Measurements from ENCODE around the gene NUDT2. TPM values are rescaled to one million over a fixed set of nuclear protein-coding genes. Genes with fewer than 3 reads are reported as not detected.
"Not testable (repeated sequence)": the region's sequence is repeated elsewhere in the genome, so short reads cannot be mapped to it uniquely, and the experiment has no call there.

Gene NUDT2
- total RNA-seq, 4 donors from 2014 or later: 14.1 to 55.5 (median 25.4) TPM

DNA sequence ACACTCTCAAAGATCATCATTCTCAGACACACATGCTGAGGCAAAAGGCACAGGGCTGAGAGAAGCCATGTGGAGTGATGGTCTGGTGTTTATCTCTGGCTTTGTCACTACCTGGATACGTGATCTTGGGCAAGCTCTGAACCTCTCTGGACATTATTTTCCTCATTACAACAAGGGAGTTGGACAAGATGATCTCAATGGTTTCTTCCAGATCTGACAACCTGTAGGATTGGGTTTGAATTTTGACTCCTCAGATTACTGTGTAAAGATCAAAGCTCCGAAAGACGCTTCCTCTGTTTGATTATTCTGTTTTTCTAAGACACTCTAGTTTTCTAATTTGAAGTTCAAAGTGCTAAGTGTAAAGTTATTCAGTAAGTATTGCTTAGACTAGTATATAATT, 20.0 kb downstream of the NUDT2 start:
- Histone ChIP-seq H3K27me3 (no peaks in the 10 kb centered on the region), H3K27ac (no peak overlapping the region), H3K9me3 (no peaks in the 10 kb centered on the region), H3K4me3 (no peak overlapping the region), H3K36me3 (peaks cover 0 to 26% (median 0%) of the 10 kb centered on the region in 3 donors), H3K4me1 (peaks cover 0 to 18% (median 4%) of the 10 kb centered on the region in 4 donors)
- TF ChIP-seq EP300 (IDR thresholded peaks at IDR 0.05): no peak
- TF ChIP-seq POLR2A (IDR thresholded peaks at IDR 0.05): no peak
- TF ChIP-seq, protein P1, sequence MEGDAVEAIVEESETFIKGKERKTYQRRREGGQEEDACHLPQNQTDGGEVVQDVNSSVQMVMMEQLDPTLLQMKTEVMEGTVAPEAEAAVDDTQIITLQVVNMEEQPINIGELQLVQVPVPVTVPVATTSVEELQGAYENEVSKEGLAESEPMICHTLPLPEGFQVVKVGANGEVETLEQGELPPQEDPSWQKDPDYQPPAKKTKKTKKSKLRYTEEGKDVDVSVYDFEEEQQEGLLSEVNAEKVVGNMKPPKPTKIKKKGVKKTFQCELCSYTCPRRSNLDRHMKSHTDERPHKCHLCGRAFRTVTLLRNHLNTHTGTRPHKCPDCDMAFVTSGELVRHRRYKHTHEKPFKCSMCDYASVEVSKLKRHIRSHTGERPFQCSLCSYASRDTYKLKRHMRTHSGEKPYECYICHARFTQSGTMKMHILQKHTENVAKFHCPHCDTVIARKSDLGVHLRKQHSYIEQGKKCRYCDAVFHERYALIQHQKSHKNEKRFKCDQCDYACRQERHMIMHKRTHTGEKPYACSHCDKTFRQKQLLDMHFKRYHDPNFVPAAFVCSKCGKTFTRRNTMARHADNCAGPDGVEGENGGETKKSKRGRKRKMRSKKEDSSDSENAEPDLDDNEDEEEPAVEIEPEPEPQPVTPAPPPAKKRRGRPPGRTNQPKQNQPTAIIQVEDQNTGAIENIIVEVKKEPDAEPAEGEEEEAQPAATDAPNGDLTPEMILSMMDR (IDR thresholded peaks at IDR 0.05): no peak
- 95 to 99% methylated on average over 3 of the region's 3 CpGs for WGBS, 2 donors
- no peak for DNase-seq (ENCODE audit: low spot score in 2 of 2)

DNA sequence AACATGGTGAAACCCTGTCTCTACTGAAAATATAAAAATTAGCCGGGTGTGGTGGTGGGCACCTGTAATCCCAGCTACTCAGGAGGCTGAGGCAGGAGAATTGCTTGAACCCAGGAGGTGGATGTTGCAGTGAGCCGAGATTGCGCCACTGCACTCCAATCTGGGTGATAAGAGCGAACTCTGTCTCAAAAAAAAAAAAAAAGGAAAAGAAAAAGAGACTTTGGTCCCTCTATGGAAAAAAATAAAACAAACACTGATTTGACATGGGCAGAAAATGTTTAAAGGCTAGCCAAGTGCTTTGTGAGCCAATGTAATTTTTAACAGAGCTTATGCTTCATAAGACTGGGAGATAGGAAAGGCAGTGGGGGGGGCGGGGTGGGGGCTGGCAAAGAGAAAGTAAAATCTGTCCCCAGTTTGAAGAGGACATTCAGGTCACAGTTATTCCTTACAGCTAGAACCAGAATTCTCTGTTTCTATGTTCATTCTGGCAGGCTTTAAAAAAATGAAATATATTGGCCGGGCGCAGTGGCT, 22.8 kb downstream of the NUDT2 start:
- not testable (repeated sequence) for DNase-seq (ENCODE audit: low spot score in 2 of 2); H3K4me3 ChIP-seq; H3K27me3 ChIP-seq; H3K27ac ChIP-seq; H3K4me1 ChIP-seq
- peaks cover 0 to 21% (median 5%) of the 10 kb centered on the region in 4 donors for H3K9me3 ChIP-seq
- 95 to 96% methylated on average over 7 of the region's 7 CpGs for WGBS, 2 donors
- H3K36me3 ChIP-seq: peaks cover 0 to 35% (median 0%) of the 10 kb centered on the region in 3 donors

DNA sequence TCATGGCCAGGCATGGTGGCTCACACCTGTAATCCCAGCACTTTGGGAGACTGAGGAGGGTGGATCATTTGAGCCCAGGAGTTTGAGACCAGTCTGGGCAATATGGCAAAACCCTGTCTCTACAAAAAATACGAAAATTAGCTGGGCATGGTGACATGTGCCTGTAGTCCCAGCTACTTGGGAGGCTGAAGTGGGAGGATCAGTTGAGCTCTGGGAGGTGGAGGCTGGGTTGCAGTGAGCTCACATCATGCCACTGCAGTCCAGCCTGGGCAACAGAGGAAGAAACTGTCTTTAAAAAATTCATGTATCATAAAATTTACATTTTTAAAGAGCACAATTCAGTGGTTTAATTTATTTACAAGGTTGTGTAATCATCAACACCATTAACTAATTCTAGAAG, 23.6 kb downstream of the NUDT2 start:
- Histone ChIP-seq H3K36me3 (peaks cover 0 to 35% (median 0%) of the 10 kb centered on the region in 3 donors), H3K9me3 (peaks cover 0 to 22% (median 5%) of the 10 kb centered on the region in 4 donors)
- not testable (repeated sequence) for H3K27ac ChIP-seq; DNase-seq (ENCODE audit: low spot score in 2 of 2); H3K4me1 ChIP-seq; H3K4me3 ChIP-seq; H3K27me3 ChIP-seq
- 88 to 91% methylated on average over 1 of the region's 1 CpG for WGBS, 2 donors

DNA sequence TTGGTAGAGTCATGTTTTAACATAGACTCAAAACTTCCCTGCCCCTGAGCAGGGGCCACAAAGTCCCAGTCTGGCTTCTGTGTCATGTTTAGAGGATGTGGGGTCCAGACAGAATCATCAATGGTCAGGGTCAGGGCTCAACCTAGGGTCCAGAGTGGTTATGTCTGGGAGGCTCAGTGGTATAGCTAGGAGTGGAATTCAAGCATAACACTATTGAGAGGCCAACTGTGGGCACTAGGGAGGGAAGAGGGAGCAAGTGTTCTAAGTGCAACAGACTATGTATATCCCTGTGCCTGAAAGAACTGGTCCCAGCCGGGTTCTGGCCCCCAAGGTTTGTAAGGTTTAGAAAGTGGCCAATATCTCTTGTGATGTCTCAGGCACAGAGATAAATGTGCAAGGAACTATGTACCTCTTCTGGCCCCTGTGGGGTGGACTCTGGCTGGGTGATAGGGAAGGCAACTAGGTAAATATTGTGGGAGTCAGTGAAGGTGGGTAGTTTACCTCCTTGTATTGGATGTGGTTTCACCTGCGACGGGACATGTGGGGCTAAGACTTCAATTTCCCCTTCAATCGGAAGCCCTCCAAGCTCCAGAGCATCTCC, 33.3 kb downstream of the NUDT2 start:
- 81 to 98% methylated on average over 4 of the region's 4 CpGs for WGBS, 2 donors
- DNase-seq (ENCODE audit: low spot score in 2 of 2): no peak
- no peak overlapping the region for H3K27ac ChIP-seq
- TF ChIP-seq, protein P1 (IDR thresholded peaks at IDR 0.05): no peak
- TF ChIP-seq EP300 (IDR thresholded peaks at IDR 0.05) (no peak), POLR2A (IDR thresholded peaks at IDR 0.05) (no peak)
- no peak overlapping the region for H3K4me3 ChIP-seq
- H3K27me3 ChIP-seq: no peaks in the 10 kb centered on the region
- H3K9me3 ChIP-seq: no peaks in the 10 kb centered on the region
- H3K4me1 ChIP-seq: peaks cover 0 to 3% (median 0%) of the 10 kb centered on the region in 4 donors
- peaks cover 0 to 10% (median 0%) of the 10 kb centered on the region in 3 donors for H3K36me3 ChIP-seq

DNA sequence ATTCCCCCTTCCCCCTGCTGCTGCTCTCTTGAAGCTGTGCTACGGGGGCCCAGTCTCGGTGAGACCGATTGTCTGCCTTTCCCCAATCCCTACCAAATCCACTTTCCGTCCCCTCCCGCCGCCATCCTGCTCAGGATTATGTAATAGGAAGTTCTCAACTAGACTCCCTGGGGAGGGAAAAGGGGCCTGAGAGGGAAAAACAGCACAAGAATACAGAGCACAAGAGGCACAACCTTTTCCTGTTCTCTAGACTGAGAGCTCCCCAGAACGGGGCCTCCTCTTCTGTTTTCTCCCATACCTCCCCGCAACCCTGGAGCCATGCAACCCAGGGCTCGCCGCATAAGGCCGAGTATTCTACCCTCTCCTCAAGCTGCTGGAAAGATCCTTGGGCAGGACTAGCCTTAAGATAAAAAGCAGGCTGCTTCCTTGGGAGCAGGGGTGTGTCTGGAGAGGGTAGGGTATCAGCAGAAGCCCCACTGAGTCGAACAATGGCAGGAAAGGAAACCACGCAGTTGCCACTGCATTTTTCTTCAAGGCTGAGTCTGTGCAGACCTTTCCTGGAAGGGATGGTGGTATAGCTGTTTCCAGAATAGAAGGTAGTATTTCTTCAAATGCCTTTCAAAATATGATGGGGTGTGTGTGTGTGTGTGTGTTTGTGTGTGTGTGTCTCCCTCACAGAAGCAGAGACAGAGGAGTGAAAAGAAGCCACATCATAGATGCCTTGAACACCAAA, 34.4 kb downstream of the NUDT2 start:
- WGBS, 2 donors: 62 to 63% methylated on average over 13 of the region's 13 CpGs
- peaks cover 0 to 18% (median 0%) of the 10 kb centered on the region in 3 donors for H3K36me3 ChIP-seq
- H3K27me3 ChIP-seq: no peaks in the 10 kb centered on the region
- H3K9me3 ChIP-seq: no peaks in the 10 kb centered on the region
- peaks cover 0 to 3% (median 0%) of the 10 kb centered on the region in 4 donors for H3K4me1 ChIP-seq
- H3K4me3 ChIP-seq: no peak overlapping the region
- H3K27ac ChIP-seq: no peak overlapping the region
- TF ChIP-seq, protein P1 (IDR thresholded peaks at IDR 0.05): no peak
- TF ChIP-seq POLR2A (IDR thresholded peaks at IDR 0.05): no peak
- TF ChIP-seq EP300 (IDR thresholded peaks at IDR 0.05): no peak
- no peak for DNase-seq (ENCODE audit: low spot score in 2 of 2)

DNA sequence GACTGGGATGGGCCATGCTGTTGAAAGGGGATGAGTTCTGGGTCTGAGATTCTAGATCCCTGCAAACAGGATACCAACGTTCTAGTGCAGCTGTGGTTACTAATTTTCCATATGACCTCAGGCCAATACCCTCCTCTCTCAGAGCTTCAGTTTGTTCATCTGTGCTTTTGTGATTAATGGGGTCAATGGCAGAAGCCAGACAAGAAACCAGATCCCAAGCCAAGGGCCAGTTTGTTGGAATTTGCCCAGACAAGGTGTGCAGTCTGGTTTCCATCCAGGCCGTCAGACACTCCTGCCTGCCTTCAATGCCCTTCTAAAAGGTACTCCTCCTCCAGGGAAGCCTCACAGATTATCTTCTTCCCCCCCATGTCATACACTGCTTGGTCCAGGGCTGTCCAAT, 35.9 kb downstream of the NUDT2 start:
- TF ChIP-seq POLR2A (IDR thresholded peaks at IDR 0.05) (no peak), EP300 (IDR thresholded peaks at IDR 0.05) (no peak)
- TF ChIP-seq, protein P1 (IDR thresholded peaks at IDR 0.05): no peak
- Histone ChIP-seq H3K4me1 (peaks cover 0 to 3% (median 0%) of the 10 kb centered on the region in 4 donors), H3K4me3 (no peak overlapping the region), H3K36me3 (peaks cover 0 to 18% (median 0%) of the 10 kb centered on the region in 3 donors), H3K9me3 (no peaks in the 10 kb centered on the region), H3K27me3 (no peaks in the 10 kb centered on the region), H3K27ac (no peak overlapping the region)
- WGBS, 2 donors: 77 to 78% methylated on average over 2 of the region's 2 CpGs
- DNase-seq (ENCODE audit: low spot score in 2 of 2): no peak

Measured in tibial nerve (tissue), 4 donors.